HEK293 (cell line): ENCODE measurements around the gene PHF14.

ENCODE experiments used
- CTCF ChIA-PET: fragments of 350-600 bp; formaldehyde crosslinking; extraction: SDS; loops from one replicate; lab custom pipeline; 2021; ENCODE audit warnings: antibody characterized with exemption; lab: Yijun Ruan, JAX
- POLR2A ChIA-PET: fragments of 300-600 bp; formaldehyde crosslinking; extraction: SDS; loops from one replicate; lab custom pipeline; 2020; ENCODE audit warnings: antibody characterized with exemption, inconsistent platforms; lab: Yijun Ruan, JAX
- H3K27ac ChIP-seq: fragments of 200-500 bp; sonication (Bioruptor generic); 2 replicates; pipeline ENCODE4 v1.5.1; 2014; ENCODE audit warnings: low read depth, low read length, control low read depth, inconsistent platforms; ENCODE audit errors: extremely low read depth
- H3K36me3 ChIP-seq, 2 experiments: fragments of 200-500 bp in 1 of 2; sonication (Bioruptor generic) in 1 of 2; 1 replicate in 1 of 2; 2 replicates in 1 of 2; pipeline ENCODE4 v1.5.1; 2014 to 2017; ENCODE audit warnings: inconsistent platforms in 2 of 2, low read length in 2 of 2; ENCODE audit not compliant: control insufficient read depth in 2 of 2, insufficient read depth in 1 of 2
- H3K4me1 ChIP-seq: fragments of 200-500 bp; sonication (Bioruptor generic); 2 replicates; pipeline ENCODE4 v1.5.1; 2014; ENCODE audit warnings: mild to moderate bottlenecking, low read length, inconsistent platforms; ENCODE audit not compliant: control insufficient read depth, insufficient read depth
- H3K4me3 ChIP-seq: 2 replicates; pipeline ENCODE4 v1.5.1; 2011; ENCODE audit warnings: low read depth, mild to moderate bottlenecking, control low read depth, low read length, moderate library complexity
- H3K9me3 ChIP-seq: fragments of 200-500 bp; sonication (Bioruptor generic); 2 replicates; pipeline ENCODE4 v1.5.1; 2014; ENCODE audit warnings: low read depth, low read length, inconsistent platforms; ENCODE audit not compliant: control insufficient read depth, insufficient read depth
- KLF17 ChIP-seq: fragments of 450-650 bp; formaldehyde crosslinking; IDR thresholded peaks from 2 replicates; pipeline ENCODE4 v1.5.1; 2016; ENCODE audit warnings: missing biosample characterization, missing genetic modification characterization
- PRDM2 ChIP-seq: fragments of 450-650 bp; formaldehyde crosslinking; IDR thresholded peaks from 2 replicates; pipeline ENCODE4 v1.5.1; 2016; ENCODE audit warnings: missing biosample characterization, missing genetic modification characterization, borderline replicate concordance
- ZBTB21 ChIP-seq: fragments of 450-650 bp; formaldehyde crosslinking; IDR thresholded peaks from 2 replicates; pipeline ENCODE4 v1.5.1; 2017; ENCODE audit warnings: missing biosample characterization, missing genetic modification characterization
- ZNF132 ChIP-seq: fragments of 450-650 bp; formaldehyde crosslinking; IDR thresholded peaks from 2 replicates; pipeline ENCODE4 v1.5.1; 2017; ENCODE audit warnings: missing biosample characterization, missing genetic modification characterization, borderline replicate concordance
- ZNF174 ChIP-seq: fragments of 450-650 bp; formaldehyde crosslinking; IDR thresholded peaks from 2 replicates; pipeline ENCODE4 v1.5.0; 2017; ENCODE audit warnings: missing biosample characterization, mild to moderate bottlenecking, missing genetic modification characterization
- ZNF175 ChIP-seq: fragments of 450-650 bp; formaldehyde crosslinking; IDR thresholded peaks from 2 replicates; pipeline ENCODE4 v1.5.1; 2016; ENCODE audit warnings: missing biosample characterization, missing genetic modification characterization
- ZNF19 ChIP-seq: fragments of 450-650 bp; formaldehyde crosslinking; IDR thresholded peaks from 2 replicates; pipeline ENCODE4; 2016; ENCODE audit warnings: missing biosample characterization, missing genetic modification characterization, low read depth
- ZNF513 ChIP-seq: fragments of 450-650 bp; IDR thresholded peaks from 2 replicates; pipeline ENCODE4 v1.5.1; 2018; ENCODE audit warnings: missing biosample characterization, missing genetic modification characterization
- ZNF580 ChIP-seq: fragments of 450-650 bp; formaldehyde crosslinking; IDR thresholded peaks from 2 replicates; pipeline ENCODE4 v1.5.1; 2016; ENCODE audit warnings: missing biosample characterization, missing genetic modification characterization
- ZNF600 ChIP-seq: fragments of 450-650 bp; formaldehyde crosslinking; IDR thresholded peaks from 2 replicates; pipeline ENCODE4 v1.5.1; 2016; ENCODE audit warnings: missing biosample characterization, missing genetic modification characterization
- ZNF629 ChIP-seq: fragments of 450-650 bp; formaldehyde crosslinking; IDR thresholded peaks from 2 replicates; pipeline ENCODE4 v1.5.1; 2017; ENCODE audit warnings: missing biosample characterization, missing genetic modification characterization
- ZNF701 ChIP-seq: fragments of 450-650 bp; formaldehyde crosslinking; IDR thresholded peaks from 2 replicates; pipeline ENCODE4 v1.5.1; 2016; ENCODE audit warnings: missing biosample characterization, missing genetic modification characterization
- ZNF792 ChIP-seq: fragments of 450-650 bp; formaldehyde crosslinking; IDR thresholded peaks from 2 replicates; pipeline ENCODE4 v1.5.1; 2016; ENCODE audit warnings: missing biosample characterization, missing genetic modification characterization
- ZNF837 ChIP-seq: fragments of 450-650 bp; formaldehyde crosslinking; IDR thresholded peaks from 2 replicates; pipeline ENCODE4 v1.5.1; 2016; ENCODE audit warnings: missing biosample characterization, missing genetic modification characterization

The PHF14 gene

GRCh38 chr7:11217848-11218565 is 244.3 kb downstream of the PHF14 start:
- Histone ChIP-seq H3K36me3 (no peaks in the 10 kb centered on the region), H3K9me3 (no peaks in the 10 kb centered on the region)
- CTCF ChIA-PET, result interaction anchor here (0.6 to 0.9 kb wide), 2 partner anchors 126 to 1968 kb away, joined by 3 read pairs; no protein-coding TSS in a partner anchor
- TF ChIP-seq PRDM2 (tag by site-specific recombination) (no peak), ZNF792 (tag by site-specific recombination) (no peak), ZNF132 (tag by site-specific recombination) (no peak), ZNF580 (tag by site-specific recombination) (no peak), ZNF629 (tag by site-specific recombination) (no peak), ZNF174 (no peak), KLF17 (no peak), ZBTB21 (tag by site-specific recombination) (no peak), ZNF19 (tag by site-specific recombination) (no peak), ZNF837 (no peak), ZNF513 (tag by site-specific recombination) (no peak), ZNF600 (no peak), ZNF175 (tag by site-specific recombination) (no peak), ZNF701 (no peak)
- TF ChIP-seq, all 188 proteins: peak for 0
- Histone ChIP-seq H3K4me3 (no peak overlapping the region), H3K4me1 (no peaks in the 10 kb centered on the region), H3K27ac (no peak overlapping the region)
- POLR2A ChIA-PET, result no interaction called here
